ENCODE measurements around the gene MRPS14.

DNA sequence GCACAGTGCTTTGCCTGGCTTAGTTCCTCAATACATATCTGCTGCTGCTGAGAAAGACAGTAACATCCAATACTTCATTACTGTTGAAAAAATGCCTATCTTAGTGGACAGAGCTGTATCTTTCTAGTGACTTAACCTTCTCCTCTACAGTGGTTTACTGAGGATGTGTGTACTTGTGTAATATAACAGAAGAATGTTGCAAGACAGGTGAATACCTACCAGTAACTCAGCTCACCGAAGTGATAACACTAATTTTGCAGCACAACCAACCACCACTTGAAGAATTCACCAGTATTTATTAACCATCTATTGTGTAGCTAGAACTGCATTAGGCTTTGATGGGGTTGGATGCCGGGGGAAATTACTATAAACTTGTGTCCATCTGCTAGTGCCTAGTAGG lies 27.8 kb upstream of the MRPS14 start:
- no peak for TF ChIP-seq POLR2AphosphoS5 (IDR thresholded peaks at IDR 0.05; ENCODE audit: low read depth, low read length)
- no peak for TF ChIP-seq SIN3A (IDR thresholded peaks at IDR 0.05; ENCODE audit: borderline replicate concordance, insufficient read depth, low read depth, low read length)
- TF ChIP-seq, protein P1, sequence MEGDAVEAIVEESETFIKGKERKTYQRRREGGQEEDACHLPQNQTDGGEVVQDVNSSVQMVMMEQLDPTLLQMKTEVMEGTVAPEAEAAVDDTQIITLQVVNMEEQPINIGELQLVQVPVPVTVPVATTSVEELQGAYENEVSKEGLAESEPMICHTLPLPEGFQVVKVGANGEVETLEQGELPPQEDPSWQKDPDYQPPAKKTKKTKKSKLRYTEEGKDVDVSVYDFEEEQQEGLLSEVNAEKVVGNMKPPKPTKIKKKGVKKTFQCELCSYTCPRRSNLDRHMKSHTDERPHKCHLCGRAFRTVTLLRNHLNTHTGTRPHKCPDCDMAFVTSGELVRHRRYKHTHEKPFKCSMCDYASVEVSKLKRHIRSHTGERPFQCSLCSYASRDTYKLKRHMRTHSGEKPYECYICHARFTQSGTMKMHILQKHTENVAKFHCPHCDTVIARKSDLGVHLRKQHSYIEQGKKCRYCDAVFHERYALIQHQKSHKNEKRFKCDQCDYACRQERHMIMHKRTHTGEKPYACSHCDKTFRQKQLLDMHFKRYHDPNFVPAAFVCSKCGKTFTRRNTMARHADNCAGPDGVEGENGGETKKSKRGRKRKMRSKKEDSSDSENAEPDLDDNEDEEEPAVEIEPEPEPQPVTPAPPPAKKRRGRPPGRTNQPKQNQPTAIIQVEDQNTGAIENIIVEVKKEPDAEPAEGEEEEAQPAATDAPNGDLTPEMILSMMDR (IDR thresholded peaks at IDR 0.05): no peak

Data from Panc1 (cell line).